ENCODE data around the gene TRMT61A.

Gene TRMT61A

DNA sequence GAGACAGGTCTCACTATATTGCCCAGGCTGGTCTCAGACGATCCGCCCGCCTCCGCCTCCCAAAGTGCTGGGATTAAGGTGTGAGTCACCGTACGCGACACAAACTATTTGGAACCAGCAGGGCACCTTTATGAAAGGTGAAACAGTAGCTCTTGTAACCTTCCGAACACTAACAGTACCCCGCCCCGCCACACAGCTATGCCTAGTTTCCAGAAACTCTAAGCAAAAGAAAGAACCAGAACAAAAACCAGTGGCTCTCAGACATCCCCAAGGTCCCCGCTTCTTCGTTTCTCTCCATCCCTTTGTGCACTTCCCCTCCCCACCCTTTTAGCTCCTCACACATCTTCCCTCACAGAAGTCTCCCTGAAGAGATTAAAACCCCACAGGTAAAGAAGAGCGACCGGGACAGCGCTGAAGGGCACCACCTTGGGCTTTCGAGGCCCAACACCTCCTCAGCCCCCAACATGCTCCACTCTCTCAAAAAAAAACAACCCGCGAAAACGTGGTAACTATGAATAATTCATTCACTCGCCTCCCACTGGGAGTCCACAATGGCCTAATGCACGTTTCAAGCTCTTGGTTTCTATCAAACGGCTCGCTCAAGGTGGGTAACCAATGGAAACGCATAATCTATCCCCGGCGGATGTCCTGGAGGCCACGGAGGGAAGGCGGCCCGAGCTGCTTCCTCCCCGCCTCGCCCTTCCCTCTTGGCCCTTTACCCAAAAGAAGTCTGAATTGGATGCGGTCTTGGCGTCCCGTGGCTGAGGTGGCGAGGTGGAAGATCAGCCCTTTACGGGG is 32.6 kb downstream of the TRMT61A start:
- in situ Hi-C loops (cut with HindIII; ENCODE audit: low sequenced_read_pairs) = no loop called here

DNA sequence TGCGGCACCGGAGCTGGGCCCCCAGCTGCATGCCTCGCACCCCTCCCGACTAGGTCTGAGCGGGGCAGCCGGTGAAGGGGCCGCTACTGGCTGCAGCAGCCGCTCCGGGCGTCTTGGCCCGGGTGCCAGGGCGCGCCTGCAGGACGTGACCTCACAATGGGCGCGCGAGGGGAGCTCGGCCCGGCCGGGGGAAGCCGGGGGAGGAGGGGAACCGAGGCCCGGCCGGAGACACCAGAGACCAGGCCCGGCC is 33.1 kb downstream of the TRMT61A start:
- in situ Hi-C loops (cut with HindIII; ENCODE audit: low sequenced_read_pairs) = no loop called here

DNA sequence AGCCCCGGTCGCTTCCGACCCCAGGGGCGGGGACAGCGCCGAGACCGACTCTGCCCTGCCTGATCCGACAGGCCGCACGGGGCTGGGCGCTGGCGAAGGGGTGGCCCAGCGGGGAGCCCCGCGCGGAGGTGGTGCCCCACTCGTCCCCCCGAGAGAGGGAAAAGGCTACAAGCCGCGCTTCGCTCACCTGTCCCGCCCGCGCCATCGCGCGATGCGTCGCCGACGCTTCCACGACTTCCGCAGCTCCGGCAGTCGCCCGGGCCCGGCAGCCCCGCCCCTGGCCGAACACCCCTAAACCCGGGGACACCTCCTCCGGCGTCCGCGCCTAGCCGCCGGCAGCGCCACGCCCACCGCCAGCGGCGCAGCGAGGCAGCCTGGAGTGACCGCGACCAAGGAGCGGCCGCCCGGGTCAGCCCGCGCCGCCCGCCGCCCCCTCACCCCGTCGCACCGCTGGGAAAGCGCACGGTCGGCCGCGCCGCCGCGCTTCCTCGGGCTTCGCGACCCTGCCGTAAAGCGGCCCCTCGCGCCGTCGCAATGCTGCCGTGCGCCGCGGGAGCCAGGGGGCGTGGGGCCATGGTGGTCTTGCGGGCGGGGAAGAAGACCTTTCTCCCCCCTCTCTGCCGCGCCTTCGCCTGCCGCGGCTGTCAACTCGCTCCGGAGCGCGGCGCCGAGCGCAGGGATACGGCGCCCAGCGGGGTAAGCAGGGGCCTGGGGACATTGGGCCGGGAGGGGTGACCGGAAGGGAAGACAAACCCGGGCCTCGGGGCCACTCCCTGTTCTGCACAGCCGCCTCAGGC is 33.6 kb downstream of the TRMT61A start, which contains the start of the genes BAG5 and COA8:
Gene BAG5 (minus strand): TSS at position 229 of the 797 bp plus-strand sequence. CDS start 1,493 bp downstream, outside the sequence.
Gene COA8 (plus strand): TSS at position 532 of the 797 bp plus-strand sequence. CDS start 42 bp downstream, at position 574.
- in situ Hi-C loops (cut with HindIII; ENCODE audit: low sequenced_read_pairs) = no loop called here

DNA sequence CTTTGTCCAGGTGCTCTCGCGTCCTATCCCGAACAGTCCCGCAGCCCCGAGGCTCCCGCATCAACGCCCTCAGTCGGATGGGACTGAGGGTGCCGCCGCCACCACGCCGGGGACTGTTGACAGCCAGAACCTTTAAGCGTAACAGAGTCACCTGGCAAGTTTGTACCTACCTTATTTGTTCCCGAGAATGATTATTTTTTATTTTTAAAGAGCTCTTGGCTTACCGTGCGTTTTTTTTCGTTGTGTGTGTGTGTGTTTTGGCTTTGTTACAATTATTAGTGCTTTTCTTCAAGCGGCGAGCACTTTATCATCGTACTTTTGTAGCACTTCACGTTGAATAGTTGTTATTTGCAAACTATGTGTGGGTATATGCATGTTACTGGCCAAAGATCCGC is 34.2 kb downstream of the TRMT61A start:
- in situ Hi-C loops (cut with HindIII; ENCODE audit: low sequenced_read_pairs) = no loop called here

DNA sequence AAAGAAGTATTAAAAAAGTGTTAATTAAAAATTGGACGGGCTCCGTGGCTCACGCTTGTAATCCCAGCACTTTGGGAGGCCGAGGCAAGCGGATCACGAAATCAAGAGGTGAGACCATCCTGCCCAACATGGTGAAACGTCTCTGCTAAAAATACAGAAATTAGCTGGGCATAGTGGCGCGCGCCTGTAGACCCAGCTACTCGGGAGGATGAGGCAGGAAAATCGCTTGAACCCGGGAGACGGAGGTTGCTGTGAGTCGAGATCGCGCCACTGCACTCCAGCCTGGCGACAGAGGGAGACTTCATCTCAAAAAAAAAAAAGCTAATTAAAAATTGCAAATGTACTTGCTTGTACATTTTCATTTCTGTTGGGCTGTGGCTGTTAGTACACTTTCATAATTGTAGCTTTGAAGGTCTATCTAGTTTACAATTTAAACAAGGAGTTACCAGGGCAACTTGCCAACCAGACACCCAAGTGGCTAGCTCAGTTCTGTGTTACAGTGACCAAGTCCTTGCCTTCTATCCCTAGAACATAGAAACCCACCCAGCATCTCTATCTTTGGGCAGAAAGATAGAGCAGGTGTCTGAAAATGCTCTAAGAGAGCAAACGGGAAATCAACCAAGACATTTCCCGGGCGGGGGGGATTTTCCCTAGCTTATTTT is 35.0 kb downstream of the TRMT61A start:
- in situ Hi-C loops (cut with HindIII; ENCODE audit: low sequenced_read_pairs) = no loop called here

DNA sequence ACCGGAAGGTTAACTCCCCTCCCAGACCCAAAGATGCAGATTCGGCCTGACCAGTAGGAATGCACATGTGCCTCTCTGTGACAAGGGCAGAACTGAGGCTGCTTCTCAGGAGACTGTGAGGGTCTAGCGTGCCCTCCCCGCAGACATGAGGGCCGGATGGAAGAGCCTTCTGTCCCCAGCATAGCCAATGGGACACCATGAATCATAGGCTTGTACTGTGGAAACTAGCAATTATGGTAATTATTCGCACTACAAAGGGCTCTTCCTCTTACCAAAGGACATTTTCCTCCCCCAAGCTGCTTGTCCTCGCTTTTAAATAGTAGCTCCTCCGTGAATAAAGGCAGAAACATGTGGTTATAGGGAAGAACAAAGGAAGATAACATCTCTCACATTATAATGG is 40.0 kb downstream of the TRMT61A start:
- in situ Hi-C loops (cut with HindIII; ENCODE audit: low sequenced_read_pairs) = no loop called here

DNA sequence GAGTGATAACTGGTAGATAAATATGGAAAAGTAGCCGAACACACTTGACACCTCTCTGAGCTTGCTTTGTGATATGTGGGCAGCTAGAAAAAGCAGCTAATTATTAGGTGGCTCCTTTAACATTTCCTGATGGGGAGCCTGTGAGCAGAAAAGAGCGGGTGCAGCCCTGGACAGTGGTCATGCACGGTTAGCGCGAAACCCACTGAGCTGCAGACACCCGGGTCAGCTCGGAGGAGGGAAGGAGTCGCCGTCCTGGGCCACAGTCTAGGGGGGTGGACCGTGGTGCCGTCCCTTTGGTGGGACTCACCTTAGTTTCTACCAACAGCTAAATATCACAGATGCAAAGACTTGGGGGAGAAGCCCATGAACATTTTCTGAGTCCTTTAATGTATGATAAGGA is 40.4 kb downstream of the TRMT61A start:
- in situ Hi-C loops (cut with HindIII; ENCODE audit: low sequenced_read_pairs) = no loop called here

DNA sequence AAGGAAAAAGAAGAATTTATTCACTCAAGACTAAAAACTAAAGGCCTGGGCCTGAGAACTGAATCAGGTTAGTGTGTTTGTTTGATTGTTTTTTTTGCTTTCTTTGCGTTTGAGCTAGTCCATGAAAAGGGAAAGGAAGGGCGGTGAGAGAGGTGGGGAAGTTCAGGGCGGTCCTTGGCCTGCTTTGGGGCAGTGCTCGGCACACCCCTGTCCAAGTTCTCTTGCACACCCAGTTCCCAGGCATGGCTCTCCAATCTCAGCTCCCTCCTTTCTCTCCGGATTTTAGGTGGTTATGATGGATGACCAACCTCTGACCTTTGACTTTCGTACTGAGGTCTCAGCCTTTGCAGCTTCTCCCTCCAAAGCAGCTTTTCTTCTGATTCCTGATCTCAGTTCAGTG is 45.1 kb downstream of the TRMT61A start:
- in situ Hi-C loops (cut with HindIII; ENCODE audit: low sequenced_read_pairs) = no loop called here

DNA sequence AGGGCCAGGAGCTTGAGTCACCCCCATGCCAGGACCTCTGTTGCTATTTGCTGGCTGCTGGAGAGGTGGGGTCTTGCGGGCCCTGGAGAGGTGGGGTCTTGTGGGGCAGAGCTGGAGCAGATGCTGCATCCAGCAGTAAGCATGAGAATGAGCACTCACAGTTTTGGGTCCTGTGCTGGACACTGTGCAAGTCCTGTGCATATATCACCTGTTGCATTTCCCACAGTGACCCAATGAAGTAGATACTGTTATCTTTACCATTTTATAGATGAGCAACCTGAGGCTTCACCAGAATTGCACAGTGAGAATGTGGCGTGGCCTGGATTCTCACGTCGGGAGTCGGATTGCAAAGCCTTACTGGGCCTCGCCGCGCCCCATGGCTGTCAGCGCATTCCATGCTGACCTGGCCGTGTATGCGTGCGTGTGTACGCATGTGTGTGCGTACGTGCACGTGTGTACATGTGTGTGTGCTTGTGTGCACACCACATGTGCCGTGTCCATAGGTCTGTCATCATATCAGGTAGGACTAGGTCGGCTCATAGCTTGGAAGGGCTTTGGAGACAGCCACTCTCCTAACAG is 45.8 kb downstream of the TRMT61A start:
- in situ Hi-C loops (cut with HindIII; ENCODE audit: low sequenced_read_pairs) = no loop called here

DNA sequence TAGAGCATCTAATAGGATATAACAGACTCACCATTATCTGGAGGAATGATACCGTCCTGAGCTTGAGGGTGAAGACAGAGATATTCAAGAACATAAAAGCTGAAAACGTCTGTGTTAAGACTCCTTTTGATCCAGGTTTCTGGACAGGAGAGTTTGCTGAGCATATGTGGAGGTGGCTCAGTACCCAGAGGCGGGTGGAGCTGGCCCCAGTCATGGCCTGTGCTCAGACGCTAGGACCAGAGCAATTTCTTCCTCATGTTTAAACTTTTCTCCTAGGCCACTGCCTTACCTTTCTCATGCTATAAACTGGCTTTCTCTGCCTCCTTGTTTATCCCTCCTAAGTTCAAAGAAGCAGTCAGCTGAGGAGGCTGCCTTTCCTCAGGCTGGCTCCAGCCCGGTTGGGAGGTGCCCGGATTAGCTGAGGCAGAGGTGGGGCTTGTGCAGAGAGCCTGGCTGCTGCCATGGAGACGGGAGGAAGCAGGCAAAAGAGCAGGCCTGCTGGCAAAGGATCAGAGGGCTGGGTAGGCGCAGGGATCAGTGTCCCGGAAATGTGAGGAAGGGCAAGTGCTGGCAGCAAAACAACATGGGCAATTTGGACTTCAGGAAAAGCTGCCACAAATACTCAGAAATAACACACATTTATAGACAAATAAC is 47.5 kb downstream of the TRMT61A start:
- in situ Hi-C loops (cut with HindIII; ENCODE audit: low sequenced_read_pairs) = no loop called here

DNA sequence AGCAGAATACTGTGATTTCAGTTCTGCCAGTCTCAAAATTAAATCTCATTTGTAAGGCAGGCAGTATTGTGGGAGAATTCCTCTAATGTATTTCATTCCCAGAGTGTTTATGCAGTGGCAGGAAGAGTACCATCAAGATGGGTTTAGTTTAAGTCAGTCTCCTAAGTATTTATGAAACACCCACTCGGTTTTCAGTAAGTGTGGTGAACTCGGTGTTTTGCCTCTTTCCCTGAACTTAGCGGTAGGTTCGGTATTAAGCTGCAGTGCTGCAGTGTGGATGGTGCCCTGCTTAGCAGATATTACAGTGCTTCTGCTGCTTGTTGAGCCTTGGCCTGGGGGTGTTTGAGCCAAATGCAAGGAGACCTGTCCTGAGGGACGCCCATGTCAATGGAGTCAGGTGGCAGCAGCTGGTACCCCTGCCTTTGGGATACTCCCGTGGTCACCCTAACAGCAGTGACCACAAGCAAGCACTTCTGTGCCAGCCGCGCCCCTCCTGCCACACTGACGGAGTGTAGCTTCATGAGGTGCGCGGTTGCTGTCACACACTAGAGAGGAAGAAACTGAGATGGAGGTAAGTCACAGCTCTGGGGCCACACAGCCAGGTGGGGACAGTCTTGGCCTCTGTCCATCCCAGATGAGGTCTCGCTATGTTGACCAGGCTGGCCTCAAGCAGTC is 49.5 kb downstream of the TRMT61A start:
- in situ Hi-C loops (cut with HindIII; ENCODE audit: low sequenced_read_pairs) = no loop called here

DNA sequence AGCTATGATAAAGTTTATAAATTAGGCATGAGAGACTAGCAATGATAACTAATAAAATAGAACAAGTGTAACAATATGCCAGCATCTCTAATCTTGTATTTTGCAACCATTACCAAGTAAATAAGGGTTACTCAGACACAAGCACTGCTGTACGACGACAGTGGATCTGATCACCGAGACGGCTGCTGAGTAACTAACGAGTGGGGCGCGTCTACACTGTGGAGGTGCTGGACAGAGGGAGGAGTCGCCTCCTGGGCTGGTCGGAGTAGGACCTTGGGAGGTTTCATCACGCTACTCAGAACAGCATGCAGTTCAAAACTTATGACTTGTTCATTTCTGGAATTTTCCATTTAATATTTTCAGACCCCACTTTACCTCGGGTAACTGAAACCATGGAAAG is 52.2 kb downstream of the TRMT61A start:
- in situ Hi-C loops (cut with HindIII; ENCODE audit: low sequenced_read_pairs) = no loop called here

DNA sequence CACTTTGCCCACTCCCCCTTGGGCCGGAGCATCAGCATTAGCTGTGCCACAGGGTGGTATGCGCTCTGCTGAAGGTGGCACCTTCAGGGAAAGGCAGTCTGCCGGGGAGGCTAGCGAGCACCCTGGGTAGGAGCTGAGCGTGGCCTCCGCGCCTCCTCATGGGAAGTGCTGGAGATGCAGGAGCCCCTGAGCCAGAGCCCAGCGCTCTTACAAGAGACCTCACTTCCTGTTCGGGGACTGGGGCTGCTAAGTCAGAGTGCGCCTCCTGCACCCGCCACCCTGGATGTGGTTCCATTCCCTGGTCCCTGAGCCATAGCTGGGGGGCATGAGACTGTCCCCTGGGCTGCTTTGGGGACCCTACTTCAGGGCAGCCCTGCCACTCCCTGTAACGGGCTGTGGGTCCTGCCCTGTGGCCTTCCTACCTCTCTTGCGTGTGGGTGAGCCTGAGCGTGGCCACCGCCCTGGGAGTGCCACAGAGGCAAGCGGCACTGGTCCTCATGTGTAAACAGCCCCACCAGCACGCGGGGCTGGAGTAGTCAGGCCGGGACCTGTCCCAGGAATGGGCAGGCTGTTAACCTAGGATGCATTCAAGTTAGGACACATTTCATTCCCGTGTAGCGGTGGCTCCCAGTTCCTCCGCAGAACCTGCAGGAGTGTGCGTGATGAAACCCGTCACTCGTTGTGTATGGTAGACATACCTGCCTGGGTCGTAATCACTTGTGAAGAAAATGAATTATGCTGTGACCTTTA is 53.1 kb downstream of the TRMT61A start:
- in situ Hi-C loops (cut with HindIII; ENCODE audit: low sequenced_read_pairs) = no loop called here

DNA sequence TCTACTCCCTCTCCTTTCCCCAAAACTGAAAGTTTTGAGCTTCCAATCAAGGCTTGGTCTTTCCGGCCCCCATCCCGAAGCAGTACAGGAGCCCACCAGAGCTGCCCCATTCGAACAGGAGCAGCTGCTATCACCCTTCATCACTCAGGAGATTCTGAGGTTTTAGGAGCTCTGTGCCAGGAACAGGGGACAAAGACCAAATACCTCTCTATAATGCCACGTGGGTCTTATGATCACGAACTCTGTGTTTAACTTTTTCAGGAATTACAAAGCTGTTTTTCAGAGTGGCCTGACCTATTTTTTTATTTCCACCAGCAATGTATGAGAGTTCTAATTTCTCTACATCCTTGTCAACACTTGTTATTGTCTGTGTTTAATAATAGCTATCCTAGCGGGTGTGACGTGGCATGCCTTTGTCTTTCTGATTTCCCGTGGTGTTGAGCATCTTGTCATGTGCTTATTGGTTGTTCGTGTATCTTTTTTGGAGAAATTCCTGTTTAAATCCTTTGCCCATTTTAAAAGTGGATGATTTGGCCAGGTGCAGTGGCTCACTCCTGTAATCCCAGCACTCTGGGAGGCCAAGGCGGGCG is 55.4 kb downstream of the TRMT61A start:
- in situ Hi-C loops (cut with HindIII; ENCODE audit: low sequenced_read_pairs) = no loop called here

Data from DLD1 (cell line).